HEK293 (cell line): ENCODE data around the gene SMPD3.

Experiments used
- CTCF ChIA-PET: fragments of 350-600 bp; formaldehyde crosslinking; extraction: SDS; loops from one replicate; lab custom pipeline; 2021; ENCODE audit warnings: antibody characterized with exemption; lab: Yijun Ruan, JAX
- POLR2A ChIA-PET: fragments of 300-600 bp; formaldehyde crosslinking; extraction: SDS; loops from one replicate; lab custom pipeline; 2020; ENCODE audit warnings: antibody characterized with exemption, inconsistent platforms; lab: Yijun Ruan, JAX
- H3K27ac ChIP-seq: fragments of 200-500 bp; sonication (Bioruptor generic); 2 replicates; pipeline ENCODE4 v1.5.1; 2014; ENCODE audit warnings: low read depth, low read length, control low read depth, inconsistent platforms; ENCODE audit errors: extremely low read depth
- H3K36me3 ChIP-seq, 2 experiments: fragments of 200-500 bp in 1 of 2; sonication (Bioruptor generic) in 1 of 2; 1 replicate in 1 of 2; 2 replicates in 1 of 2; pipeline ENCODE4 v1.5.1; 2014 to 2017; ENCODE audit warnings: inconsistent platforms in 2 of 2, low read length in 2 of 2; ENCODE audit not compliant: control insufficient read depth in 2 of 2, insufficient read depth in 1 of 2
- H3K4me1 ChIP-seq: fragments of 200-500 bp; sonication (Bioruptor generic); 2 replicates; pipeline ENCODE4 v1.5.1; 2014; ENCODE audit warnings: mild to moderate bottlenecking, low read length, inconsistent platforms; ENCODE audit not compliant: control insufficient read depth, insufficient read depth
- H3K4me3 ChIP-seq: 2 replicates; pipeline ENCODE4 v1.5.1; 2011; ENCODE audit warnings: low read depth, mild to moderate bottlenecking, control low read depth, low read length, moderate library complexity
- H3K9me3 ChIP-seq: fragments of 200-500 bp; sonication (Bioruptor generic); 2 replicates; pipeline ENCODE4 v1.5.1; 2014; ENCODE audit warnings: low read depth, low read length, inconsistent platforms; ENCODE audit not compliant: control insufficient read depth, insufficient read depth
- BCL6B ChIP-seq: fragments of 450-650 bp; formaldehyde crosslinking; IDR thresholded peaks from 2 replicates; pipeline ENCODE4 v1.5.1; 2017; ENCODE audit warnings: missing biosample characterization, missing genetic modification characterization
- GFI1B ChIP-seq: fragments of 450-650 bp; formaldehyde crosslinking; IDR thresholded peaks from 2 replicates; pipeline ENCODE4 v1.5.1; 2016; ENCODE audit warnings: missing biosample characterization, missing genetic modification characterization
- KLF10 ChIP-seq: fragments of 450-650 bp; IDR thresholded peaks from 2 replicates; pipeline ENCODE4 v1.5.1; 2018; ENCODE audit warnings: missing biosample characterization, mild to moderate bottlenecking, missing genetic modification characterization
- MEIS1 ChIP-seq: sonication (generic); formaldehyde crosslinking; IDR thresholded peaks from 2 replicates; pipeline ENCODE4 v1.8.1; 2022; ENCODE audit warnings: missing genetic modification reagents, mild to moderate bottlenecking, borderline replicate concordance
- SETDB1 ChIP-seq: IDR thresholded peaks from one replicate; pipeline ENCODE4 v1.6.1; 2017; ENCODE audit warnings: mild to moderate bottlenecking, low read length, moderate library complexity, mixed read lengths; ENCODE audit not compliant: insufficient read length
- SP3 ChIP-seq: fragments of 450-650 bp; formaldehyde crosslinking; IDR thresholded peaks from 2 replicates; pipeline ENCODE4 v1.5.1; 2016; ENCODE audit warnings: missing biosample characterization, missing genetic modification characterization
- ZBTB48 ChIP-seq: fragments of 450-650 bp; formaldehyde crosslinking; IDR thresholded peaks from 2 replicates; pipeline ENCODE4 v1.5.1; 2016; ENCODE audit warnings: missing biosample characterization, missing genetic modification characterization
- ZEB2 ChIP-seq: fragments of 450-650 bp; formaldehyde crosslinking; IDR thresholded peaks from 2 replicates; pipeline ENCODE4 v1.5.1; 2016; ENCODE audit warnings: missing biosample characterization, missing genetic modification characterization
- ZNF114 ChIP-seq: fragments of 450-650 bp; formaldehyde crosslinking; IDR thresholded peaks from 2 replicates; pipeline ENCODE4 v1.5.0; 2017; ENCODE audit warnings: missing biosample characterization, missing genetic modification characterization
- ZNF266 ChIP-seq: fragments of 450-650 bp; formaldehyde crosslinking; IDR thresholded peaks from 2 replicates; pipeline ENCODE4 v1.5.1; 2016; ENCODE audit warnings: missing biosample characterization, missing genetic modification characterization, low read depth
- ZNF280D ChIP-seq: fragments of 450-650 bp; formaldehyde crosslinking; IDR thresholded peaks from 2 replicates; pipeline ENCODE4 v1.5.1; 2016; ENCODE audit warnings: missing biosample characterization, missing genetic modification characterization
- ZNF514 ChIP-seq: fragments of 450-650 bp; formaldehyde crosslinking; IDR thresholded peaks from 2 replicates; pipeline ENCODE4 v1.5.1; 2016; ENCODE audit warnings: missing biosample characterization, missing genetic modification characterization
- ZNF521 ChIP-seq: fragments of 450-650 bp; formaldehyde crosslinking; IDR thresholded peaks from 2 replicates; pipeline ENCODE4 v1.5.1; 2017; ENCODE audit warnings: missing biosample characterization, mild to moderate bottlenecking, missing genetic modification characterization
- ZNF549 ChIP-seq: fragments of 450-650 bp; IDR thresholded peaks from 2 replicates; pipeline ENCODE4 v1.5.1; 2018; ENCODE audit warnings: missing biosample characterization, missing genetic modification characterization, mild to moderate bottlenecking, inconsistent platforms, moderate library complexity
- ZNF571 ChIP-seq: fragments of 450-650 bp; formaldehyde crosslinking; IDR thresholded peaks from 2 replicates; pipeline ENCODE4 v1.5.0; 2017; ENCODE audit warnings: missing biosample characterization, missing genetic modification characterization
- ZNF660 ChIP-seq: fragments of 450-650 bp; IDR thresholded peaks from 2 replicates; pipeline ENCODE4 v1.5.1; 2018; ENCODE audit warnings: missing biosample characterization, mild to moderate bottlenecking, missing genetic modification characterization
- ZNF768 ChIP-seq: fragments of 450-650 bp; formaldehyde crosslinking; IDR thresholded peaks from 2 replicates; pipeline ENCODE4 v1.5.1; 2018; ENCODE audit warnings: missing biosample characterization, mild to moderate bottlenecking, missing genetic modification characterization
- TF ChIP-seq, protein P1 (sequence below): fragments of 450-650 bp; formaldehyde crosslinking; IDR thresholded peaks from 2 replicates; pipeline ENCODE4 v1.5.1; 2016; ENCODE audit warnings: missing biosample characterization, missing genetic modification characterization
- TF ChIP-seq, protein P2 (sequence below): fragments of 450-650 bp; formaldehyde crosslinking; IDR thresholded peaks from 2 replicates; pipeline ENCODE4 v1.5.1; 2017; ENCODE audit warnings: missing biosample characterization, missing genetic modification characterization

SMPD3 gene

GRCh38 chr16:68408967-68409366 is 39.3 kb downstream of the SMPD3 start (continued):
- no peak for TF ChIP-seq ZNF280D (tag by site-specific recombination)
- no peak for TF ChIP-seq ZNF521
- no peak for TF ChIP-seq MEIS1 (CRISPR knock-in tag)
- TF ChIP-seq ZNF114 (tag by site-specific recombination) = no peak
- no peak for TF ChIP-seq ZNF768
- no peak for TF ChIP-seq KLF10 (tag by site-specific recombination)
- no peak for TF ChIP-seq BCL6B
- TF ChIP-seq ZNF514 (tag by site-specific recombination) = no peak

DNA sequence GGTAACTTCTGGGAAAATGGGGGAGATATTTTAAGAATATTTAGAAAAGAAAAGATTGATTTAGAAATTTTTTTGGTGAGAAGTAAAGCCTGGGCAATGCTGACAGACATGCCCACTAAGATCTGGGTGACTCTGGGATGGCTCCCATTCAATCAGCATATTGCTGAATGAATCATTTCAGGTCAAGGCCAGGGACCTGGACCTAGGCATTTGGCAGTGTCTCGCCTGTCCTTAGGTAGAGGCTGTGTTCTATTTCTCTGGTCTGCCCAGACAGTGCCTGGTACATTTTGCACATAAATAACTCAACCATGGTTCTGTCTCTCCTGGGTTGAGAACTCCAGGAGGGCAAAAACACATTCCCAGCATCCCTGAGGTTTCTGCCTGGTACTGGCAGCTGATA is 39.9 kb downstream of the SMPD3 start:
- no peaks in the 10 kb centered on the region for H3K9me3 ChIP-seq
- ChIA-PET POLR2A (no interaction called here), CTCF (interaction anchor here (0.6 to 0.9 kb wide), 3 partner anchors 15 to 147 kb away, joined by 3 to 4 read pairs (median 4); no protein-coding TSS in a partner anchor)
- H3K27ac ChIP-seq = no peak overlapping the region
- no peaks in the 10 kb centered on the region for H3K4me1 ChIP-seq
- no peaks in the 10 kb centered on the region for H3K36me3 ChIP-seq
- no peak for TF ChIP-seq ZBTB48 (tag by site-specific recombination)
- TF ChIP-seq ZNF660 (tag by site-specific recombination) = no peak
- TF ChIP-seq, protein P1, sequence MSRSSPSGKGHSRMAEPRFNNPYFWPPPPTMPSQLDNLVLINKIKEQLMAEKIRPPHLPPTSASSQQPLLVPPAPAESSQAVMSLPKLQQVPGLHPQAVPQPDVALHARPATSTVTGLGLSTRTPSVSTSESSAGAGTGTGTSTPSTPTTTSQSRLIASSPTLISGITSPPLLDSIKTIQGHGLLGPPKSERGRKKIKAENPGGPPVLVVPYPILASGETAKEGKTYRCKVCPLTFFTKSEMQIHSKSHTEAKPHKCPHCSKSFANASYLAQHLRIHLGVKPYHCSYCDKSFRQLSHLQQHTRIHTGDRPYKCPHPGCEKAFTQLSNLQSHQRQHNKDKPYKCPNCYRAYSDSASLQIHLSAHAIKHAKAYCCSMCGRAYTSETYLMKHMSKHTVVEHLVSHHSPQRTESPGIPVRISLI (tag by site-specific recombination) = no peak
- TF ChIP-seq ZEB2 (tag by site-specific recombination) = no peak
- no peak for TF ChIP-seq SP3
- TF ChIP-seq GFI1B (tag by site-specific recombination) = no peak
- TF ChIP-seq ZNF549 (tag by site-specific recombination) = no peak
- no peak for TF ChIP-seq ZNF571 (tag by site-specific recombination)
- TF ChIP-seq, protein P2, sequence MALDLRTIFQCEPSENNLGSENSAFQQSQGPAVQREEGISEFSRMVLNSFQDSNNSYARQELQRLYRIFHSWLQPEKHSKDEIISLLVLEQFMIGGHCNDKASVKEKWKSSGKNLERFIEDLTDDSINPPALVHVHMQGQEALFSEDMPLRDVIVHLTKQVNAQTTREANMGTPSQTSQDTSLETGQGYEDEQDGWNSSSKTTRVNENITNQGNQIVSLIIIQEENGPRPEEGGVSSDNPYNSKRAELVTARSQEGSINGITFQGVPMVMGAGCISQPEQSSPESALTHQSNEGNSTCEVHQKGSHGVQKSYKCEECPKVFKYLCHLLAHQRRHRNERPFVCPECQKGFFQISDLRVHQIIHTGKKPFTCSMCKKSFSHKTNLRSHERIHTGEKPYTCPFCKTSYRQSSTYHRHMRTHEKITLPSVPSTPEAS (tag by site-specific recombination) = no peak
- TF ChIP-seq SETDB1 = no peak
- no peak for TF ChIP-seq ZNF266
- TF ChIP-seq, all 188 proteins: peak for 0
- H3K4me3 ChIP-seq = no peak overlapping the region
